BLaER1 treated with 17β-estradiol and CSF1 and Interleukin-3, amounts not matched to agents 10 nM and 100 nM (cell line): ENCODE measurements around the gene DDX25.

Source experiments
- H3K27ac ChIP-seq, 11 experiments: shearing (Covaris generic); formaldehyde crosslinking; 2 replicates each; pipeline ENCODE4 v1.8.1; 2022
- H3K27me3 ChIP-seq, 11 experiments: shearing (Covaris generic); formaldehyde crosslinking; 2 replicates each; pipeline ENCODE4 v1.8.1; 2022
- H3K36me3 ChIP-seq, 11 experiments: shearing (Covaris generic); formaldehyde crosslinking; 2 replicates each; pipeline ENCODE4 v1.8.1; 2022
- H3K4me1 ChIP-seq, 10 experiments: shearing (Covaris generic); formaldehyde crosslinking; 2 replicates each; pipeline ENCODE4 v1.8.1; 2022
- H3K4me2 ChIP-seq, 11 experiments: shearing (Covaris generic); formaldehyde crosslinking; 2 replicates each; pipeline ENCODE4 v1.8.1; 2022
- H3K4me3 ChIP-seq, 10 experiments: shearing (Covaris generic); formaldehyde crosslinking; 2 replicates each; pipeline ENCODE4 v1.8.1; 2022
- H3K9ac ChIP-seq, 11 experiments: shearing (Covaris generic); formaldehyde crosslinking; 2 replicates each; pipeline ENCODE4 v1.8.1; 2022
- H3K9me3 ChIP-seq, 11 experiments: shearing (Covaris generic); formaldehyde crosslinking; replicated peaks in 1 of 11; 2 replicates each; pipeline ENCODE4 v1.8.1; 2022
- H4K20me1 ChIP-seq, 11 experiments: shearing (Covaris generic); formaldehyde crosslinking; 2 replicates each; pipeline ENCODE4 v1.8.1; 2022
- Cebpa-rat ChIP-seq, 11 experiments: shearing (Covaris generic); IDR thresholded peaks; 2 replicates each; pipeline ENCODE4 v1.8.1; 2022

Gene DDX25

DNA sequence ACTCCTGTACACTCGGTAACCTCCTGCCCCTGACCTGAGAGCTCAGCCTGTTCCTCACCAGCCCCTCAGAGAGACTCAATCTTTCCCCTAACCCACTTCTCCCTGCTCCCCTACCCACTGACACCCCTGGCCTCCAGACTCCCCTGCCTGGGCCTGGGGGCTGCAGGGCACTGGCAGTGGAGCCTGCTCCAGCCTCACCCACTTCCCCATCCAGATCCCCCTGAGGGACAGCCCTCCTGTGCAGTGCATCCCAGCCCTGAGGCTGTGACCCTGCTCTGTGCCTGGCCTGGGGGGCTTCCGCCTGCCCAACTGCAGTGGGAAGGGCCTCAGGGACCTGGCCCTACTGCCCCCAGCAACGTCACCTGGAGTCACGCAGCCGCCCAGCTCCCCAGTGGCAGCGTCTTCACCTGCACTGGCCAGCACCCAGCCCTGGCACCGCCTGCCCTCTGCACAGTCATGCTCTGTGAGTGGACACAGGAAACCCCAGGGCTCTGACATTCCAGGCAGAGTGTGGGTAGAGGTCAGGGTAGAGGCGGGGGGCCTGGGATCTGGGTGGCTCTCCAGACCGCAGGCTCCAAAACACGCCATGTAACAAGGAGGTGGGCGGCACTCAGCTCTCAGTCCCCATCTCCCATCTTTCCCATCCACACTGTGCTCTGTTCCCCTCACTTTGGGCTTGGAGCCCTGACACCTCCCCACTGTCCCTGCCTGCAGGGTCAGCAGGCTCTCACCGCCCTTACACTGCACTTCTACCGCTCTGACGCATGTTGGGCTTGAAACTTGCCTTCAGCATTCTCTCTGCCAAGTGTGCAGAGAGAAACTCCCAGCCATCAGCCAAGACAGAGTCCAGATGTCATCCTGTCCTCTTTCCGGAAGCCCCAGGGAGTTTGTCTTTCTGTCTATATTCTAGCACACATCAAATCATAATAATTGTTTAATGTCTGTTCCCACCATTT is 46.7 kb downstream of the DDX25 start:
- Histone ChIP-seq H3K9ac (no peak overlapping the region; a peak in 1 of 22 replicates), H3K4me3 (no peak overlapping the region), H3K36me3 (no peaks in the 10 kb centered on the region), H3K4me1 (peaks cover 0 to 38% (median 25%) of the 10 kb centered on the region in 10 experiments; a peak in 18 of 20 replicates), H3K4me2 (peak overlapping the region in 1 of 11 experiments; percentile 10; a peak in 1 of 22 replicates), H3K27ac (no peak overlapping the region), H4K20me1 (no peaks in the 10 kb centered on the region), H3K9me3 (no peaks in the 10 kb centered on the region), H3K27me3 (no peaks in the 10 kb centered on the region)
- TF ChIP-seq Cebpa-rat (IDR thresholded peaks at IDR 0.05), result no peak

DNA sequence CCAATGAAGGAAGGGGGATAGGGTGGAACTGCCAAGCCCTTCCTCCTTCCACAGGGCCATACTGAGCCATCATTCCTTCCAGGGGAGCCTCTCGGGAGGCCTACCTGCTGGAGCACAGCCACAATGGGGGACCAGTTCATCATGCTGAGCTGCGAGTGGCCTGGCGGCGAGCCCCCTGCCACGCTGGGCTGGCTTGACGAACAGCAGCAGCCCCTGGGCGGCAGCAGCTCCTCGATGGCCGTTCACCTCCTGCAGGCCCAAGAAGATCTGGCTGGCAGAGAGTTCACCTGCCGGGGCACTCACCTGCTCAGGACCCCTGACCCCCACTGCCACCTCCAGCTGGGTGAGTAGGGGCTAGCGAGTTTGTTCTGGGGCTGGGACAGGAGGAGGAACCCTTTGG is 47.4 kb downstream of the DDX25 start:
- Histone ChIP-seq H3K4me3 (no peak overlapping the region), H3K27me3 (no peaks in the 10 kb centered on the region), H3K36me3 (no peaks in the 10 kb centered on the region), H3K9me3 (no peaks in the 10 kb centered on the region), H3K9ac (no peak overlapping the region), H3K4me1 (peaks cover 0 to 33% (median 20%) of the 10 kb centered on the region in 10 experiments; a peak in 18 of 20 replicates), H4K20me1 (no peaks in the 10 kb centered on the region), H3K27ac (no peak overlapping the region), H3K4me2 (no peak overlapping the region)
- no peak for TF ChIP-seq Cebpa-rat (IDR thresholded peaks at IDR 0.05)

DNA sequence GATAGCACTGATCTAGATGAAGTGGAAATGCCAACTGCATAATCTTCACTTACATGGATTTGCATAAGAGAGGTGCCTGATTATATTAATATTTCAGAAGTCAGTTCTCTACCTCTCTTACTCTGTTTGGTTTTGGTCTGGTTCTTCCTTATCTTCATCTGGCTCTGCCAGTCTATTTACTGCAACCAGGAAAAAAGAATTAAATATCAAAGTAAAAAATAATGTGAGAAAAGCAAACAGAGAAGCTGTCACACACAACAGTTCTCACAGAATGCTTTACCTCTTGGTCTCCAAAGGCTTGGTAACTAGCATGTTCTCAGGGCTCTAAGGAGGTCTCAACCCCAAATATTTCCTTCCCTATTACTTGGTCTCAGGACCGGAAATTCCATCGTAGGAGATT is 48.3 kb downstream of the DDX25 start:
- H3K27me3 ChIP-seq, result no peaks in the 10 kb centered on the region
- no peak overlapping the region for H3K27ac ChIP-seq
- H3K36me3 ChIP-seq, result no peaks in the 10 kb centered on the region
- H3K9me3 ChIP-seq, result no peaks in the 10 kb centered on the region
- H3K4me3 ChIP-seq, result no peak overlapping the region
- TF ChIP-seq Cebpa-rat (IDR thresholded peaks at IDR 0.05), result no peak
- H3K4me1 ChIP-seq, result peaks cover 0 to 24% (median 12%) of the 10 kb centered on the region in 10 experiments; a peak in 17 of 20 replicates
- no peak overlapping the region for H3K9ac ChIP-seq
- no peaks in the 10 kb centered on the region for H4K20me1 ChIP-seq
- no peak overlapping the region for H3K4me2 ChIP-seq

DNA sequence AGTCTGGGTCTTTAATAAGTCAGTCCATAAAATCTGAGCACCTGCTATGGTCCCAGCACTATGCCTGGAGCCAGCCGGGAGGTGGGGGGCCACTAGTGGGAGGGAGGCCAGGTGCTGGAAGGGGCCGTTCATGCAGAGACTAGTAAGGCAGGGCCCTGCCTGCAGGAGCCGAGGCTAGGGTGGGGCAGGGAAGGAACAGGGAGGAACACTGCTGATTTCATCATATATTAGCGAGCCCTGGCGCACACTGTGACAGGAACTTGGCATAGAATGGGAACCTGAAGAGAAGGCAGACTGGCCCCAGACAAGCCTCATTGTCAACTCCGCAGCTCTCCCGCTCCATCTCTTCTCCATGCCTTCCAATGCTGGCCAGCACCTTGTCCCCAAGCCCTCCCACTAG is 48.7 kb downstream of the DDX25 start:
- Histone ChIP-seq H4K20me1 (no peaks in the 10 kb centered on the region), H3K36me3 (no peaks in the 10 kb centered on the region), H3K4me3 (no peak overlapping the region), H3K9ac (no peak overlapping the region), H3K4me1 (peaks cover 0 to 20% (median 8%) of the 10 kb centered on the region in 10 experiments; a peak in 17 of 20 replicates), H3K4me2 (no peak overlapping the region), H3K27ac (no peak overlapping the region), H3K9me3 (no peaks in the 10 kb centered on the region; a peak in 1 of 22 replicates), H3K27me3 (no peaks in the 10 kb centered on the region)
- no peak for TF ChIP-seq Cebpa-rat (IDR thresholded peaks at IDR 0.05)

DNA sequence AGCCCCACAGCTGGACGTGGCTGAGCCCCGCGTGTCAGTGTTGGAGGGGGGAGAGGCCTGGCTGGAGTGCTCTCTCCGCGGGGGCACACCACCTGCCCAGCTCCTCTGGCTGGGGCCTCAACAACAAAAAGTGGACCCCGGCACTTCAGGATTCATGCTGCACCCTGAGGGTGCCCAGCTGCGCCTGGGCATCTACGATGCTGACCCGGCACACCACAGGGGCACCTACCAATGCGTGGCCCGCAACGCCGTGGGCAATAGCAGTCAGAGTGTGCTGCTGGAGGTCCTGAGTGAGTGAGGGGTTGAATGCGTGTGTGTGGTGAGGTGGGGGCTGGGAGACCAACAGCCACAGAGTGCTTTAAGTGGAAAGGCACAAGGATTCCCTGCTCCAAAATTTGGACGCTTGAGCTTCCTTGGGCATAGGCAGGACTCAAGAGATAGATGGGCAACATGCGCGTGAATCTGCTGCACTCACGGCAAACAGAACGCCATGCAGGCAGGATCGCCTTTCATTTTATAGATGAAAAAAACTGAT is 49.2 kb downstream of the DDX25 start:
- Histone ChIP-seq H3K9ac (no peak overlapping the region), H3K9me3 (no peaks in the 10 kb centered on the region; a peak in 1 of 22 replicates), H3K4me3 (no peak overlapping the region), H3K36me3 (no peaks in the 10 kb centered on the region), H3K27ac (no peak overlapping the region), H3K4me2 (no peak overlapping the region), H3K4me1 (peaks cover 0 to 15% (median 3%) of the 10 kb centered on the region in 10 experiments; a peak in 13 of 20 replicates), H4K20me1 (no peaks in the 10 kb centered on the region), H3K27me3 (no peaks in the 10 kb centered on the region)
- no peak for TF ChIP-seq Cebpa-rat (IDR thresholded peaks at IDR 0.05)

DNA sequence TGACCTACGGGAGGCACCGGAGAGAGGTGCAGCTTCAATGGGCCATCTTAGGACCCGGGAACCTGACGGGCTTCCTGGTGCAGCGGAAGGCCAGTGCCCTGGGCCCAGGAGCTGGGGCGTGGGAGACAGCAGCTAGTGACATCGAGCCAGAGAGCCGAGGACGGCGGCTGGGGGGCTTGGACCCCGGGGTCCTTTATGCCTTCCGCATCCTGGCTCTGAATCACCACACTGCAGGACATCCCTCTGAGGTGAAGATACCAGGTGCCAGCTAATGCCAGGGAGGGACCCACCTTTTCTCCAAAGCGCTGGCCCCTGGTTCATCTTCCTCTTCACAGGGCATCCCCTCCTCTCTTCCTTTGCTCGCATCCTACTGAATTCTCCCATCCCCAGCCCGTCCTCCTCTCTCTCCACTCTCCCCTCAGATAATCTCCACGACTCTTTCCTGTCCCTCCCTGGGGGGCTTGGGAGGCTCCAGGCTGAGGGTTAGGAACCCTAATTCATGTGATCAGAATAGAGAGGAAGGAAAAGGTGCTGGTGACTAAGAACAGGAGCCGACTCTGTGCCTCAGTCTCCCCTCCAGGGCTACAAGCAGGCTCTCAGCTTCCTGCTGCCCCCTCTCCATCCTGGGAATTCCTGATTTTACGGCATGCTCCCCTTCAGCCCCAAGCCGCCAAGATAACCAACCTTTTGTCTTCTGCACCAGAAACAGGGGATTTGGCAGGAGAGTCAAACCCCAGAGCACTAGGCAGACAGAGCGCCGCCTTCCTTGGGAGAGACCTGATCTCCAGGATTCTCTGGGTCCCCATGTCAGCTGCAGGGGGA is 50.0 kb downstream of the DDX25 start:
- no peak for TF ChIP-seq Cebpa-rat (IDR thresholded peaks at IDR 0.05)
- H3K27ac ChIP-seq, result no peak overlapping the region

DNA sequence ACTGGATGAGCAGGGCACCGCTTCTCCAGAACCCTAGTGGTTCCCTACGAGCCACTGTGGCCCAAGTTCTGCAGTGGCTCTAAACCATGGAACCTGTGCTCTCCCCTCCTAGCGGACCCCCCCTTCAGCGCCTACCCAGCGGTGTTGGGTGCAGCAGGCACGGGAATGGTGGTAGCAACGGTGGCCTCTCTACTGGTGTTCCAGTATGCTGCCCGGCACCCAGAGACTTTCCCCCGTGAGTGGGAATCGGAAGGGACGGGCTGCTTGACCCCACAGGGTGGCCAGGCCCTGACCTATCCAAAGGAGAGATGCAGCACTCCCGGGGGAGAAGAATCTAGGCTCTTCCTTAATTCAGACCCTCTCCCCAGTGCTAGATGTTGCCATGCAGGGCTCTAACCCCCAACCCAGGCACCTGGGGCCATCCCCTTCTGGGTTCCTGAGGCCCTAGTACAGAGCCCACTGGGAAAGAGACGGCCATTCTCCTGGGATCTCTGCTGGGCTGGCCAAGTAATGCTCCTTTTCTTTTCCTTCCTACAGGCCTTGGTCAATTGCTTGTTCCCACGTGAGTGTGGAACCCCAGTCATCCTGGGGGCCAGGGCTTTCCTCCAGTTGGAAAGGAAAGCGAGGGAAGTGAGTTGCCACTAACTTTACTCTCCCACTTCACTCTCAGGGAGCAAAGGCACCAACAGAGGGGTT is 50.8 kb downstream of the DDX25 start:
- TF ChIP-seq Cebpa-rat (IDR thresholded peaks at IDR 0.05), result no peak
- H3K27me3 ChIP-seq, result no peaks in the 10 kb centered on the region
- no peak overlapping the region for H3K27ac ChIP-seq

More for the DNA sequence above, 50.0 kb downstream of the DDX25 start:
- H3K4me3 ChIP-seq, result no peak overlapping the region
- no peaks in the 10 kb centered on the region for H4K20me1 ChIP-seq
- no peak overlapping the region for H3K4me2 ChIP-seq
- no peak overlapping the region for H3K9ac ChIP-seq
- no peaks in the 10 kb centered on the region; a peak in 1 of 22 replicates for H3K9me3 ChIP-seq
- peaks cover 0 to 12% (median 0%) of the 10 kb centered on the region in 10 experiments; a peak in 3 of 20 replicates for H3K4me1 ChIP-seq
- H3K27me3 ChIP-seq, result no peaks in the 10 kb centered on the region
- H3K36me3 ChIP-seq, result no peaks in the 10 kb centered on the region

DNA sequence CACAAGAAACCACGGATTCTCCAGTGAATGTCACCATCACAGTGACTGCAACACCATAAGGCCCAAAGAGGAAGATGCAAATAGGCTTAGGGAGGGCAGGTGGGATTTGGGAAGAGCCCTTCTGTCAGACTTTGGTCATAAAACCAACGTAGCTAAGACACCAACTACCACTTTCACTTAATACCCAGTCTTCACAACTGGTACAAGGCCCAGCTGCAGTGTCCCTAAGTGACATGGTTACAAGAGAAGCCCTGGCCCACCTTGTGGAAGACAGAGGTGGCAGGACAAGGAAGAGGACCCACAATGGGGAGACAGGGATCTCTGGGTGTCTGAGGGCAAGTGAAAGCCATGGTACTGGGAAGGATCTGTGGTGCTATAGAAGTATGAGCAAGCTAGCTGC is 51.5 kb downstream of the DDX25 start:
- Histone ChIP-seq H3K9me3 (no peaks in the 10 kb centered on the region; a peak in 1 of 22 replicates), H3K27ac (no peak overlapping the region), H3K4me1 (peaks cover 0 to 4% (median 0%) of the 10 kb centered on the region in 10 experiments; a peak in 2 of 20 replicates), H3K27me3 (no peaks in the 10 kb centered on the region), H3K4me3 (no peak overlapping the region), H3K9ac (no peak overlapping the region), H3K4me2 (no peak overlapping the region), H3K36me3 (no peaks in the 10 kb centered on the region), H4K20me1 (no peaks in the 10 kb centered on the region)
- no peak for TF ChIP-seq Cebpa-rat (IDR thresholded peaks at IDR 0.05)

More for the DNA sequence above, 50.8 kb downstream of the DDX25 start:
- Histone ChIP-seq H3K9ac (no peak overlapping the region), H3K9me3 (no peaks in the 10 kb centered on the region; a peak in 1 of 22 replicates), H3K36me3 (no peaks in the 10 kb centered on the region), H4K20me1 (no peaks in the 10 kb centered on the region), H3K4me1 (peaks cover 0 to 12% (median 0%) of the 10 kb centered on the region in 10 experiments; a peak in 3 of 20 replicates), H3K4me3 (no peak overlapping the region), H3K4me2 (no peak overlapping the region)
